Activated CD8-positive, alpha-beta memory T cell treated with anti-CD3 and anti-CD28 coated beads, Interleukin-2, amount 50 U/mL, for 4 hours (primary cell): ENCODE results near the gene ANXA10.
"Not testable (repeated sequence)": the region's sequence is repeated elsewhere in the genome, so short reads cannot be mapped to it uniquely, and the experiment has no call there.

Experiments
- DNase-seq: peaks from one replicate; pipeline ENCODE4 v3.0.0-alpha.2; 2020

Gene ANXA10

DNA sequence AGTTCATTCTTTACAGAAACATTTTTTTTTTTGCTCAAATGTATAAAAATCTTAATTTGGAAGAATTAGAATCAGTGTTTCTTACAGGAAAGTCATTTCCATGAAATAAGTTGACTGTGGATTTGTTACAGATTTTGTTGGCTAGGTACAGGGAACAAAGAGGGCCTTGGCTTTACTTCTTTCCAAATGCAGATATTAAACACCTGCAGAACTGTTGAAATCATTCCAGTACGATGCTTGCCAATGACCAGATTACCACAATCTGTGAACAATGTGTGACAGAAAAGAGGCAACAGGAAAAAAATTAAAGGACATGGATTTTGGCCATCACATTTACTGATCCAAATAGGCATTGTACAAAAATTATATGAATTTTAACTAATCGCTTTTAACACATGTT lies 70.8 kb downstream of the ANXA10 start:
- no peak for DNase-seq

DNA sequence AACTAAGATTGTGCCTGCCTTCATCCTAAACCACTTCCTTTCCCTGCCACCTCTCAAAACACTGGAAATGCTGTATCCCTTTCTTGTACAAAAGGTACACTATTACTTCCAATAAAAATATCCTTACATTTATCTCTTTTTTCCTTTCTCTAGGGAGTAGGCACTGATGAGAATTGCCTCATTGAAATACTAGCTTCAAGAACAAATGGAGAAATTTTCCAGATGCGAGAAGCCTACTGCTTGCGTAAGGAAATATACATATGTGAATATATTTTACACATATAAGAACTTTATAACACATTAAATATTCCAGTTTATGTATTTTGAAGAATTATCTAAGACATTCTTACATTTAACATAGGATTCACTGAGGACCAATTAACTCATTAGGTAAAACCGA lies 71.7 kb downstream of the ANXA10 start:
- no peak for DNase-seq

DNA sequence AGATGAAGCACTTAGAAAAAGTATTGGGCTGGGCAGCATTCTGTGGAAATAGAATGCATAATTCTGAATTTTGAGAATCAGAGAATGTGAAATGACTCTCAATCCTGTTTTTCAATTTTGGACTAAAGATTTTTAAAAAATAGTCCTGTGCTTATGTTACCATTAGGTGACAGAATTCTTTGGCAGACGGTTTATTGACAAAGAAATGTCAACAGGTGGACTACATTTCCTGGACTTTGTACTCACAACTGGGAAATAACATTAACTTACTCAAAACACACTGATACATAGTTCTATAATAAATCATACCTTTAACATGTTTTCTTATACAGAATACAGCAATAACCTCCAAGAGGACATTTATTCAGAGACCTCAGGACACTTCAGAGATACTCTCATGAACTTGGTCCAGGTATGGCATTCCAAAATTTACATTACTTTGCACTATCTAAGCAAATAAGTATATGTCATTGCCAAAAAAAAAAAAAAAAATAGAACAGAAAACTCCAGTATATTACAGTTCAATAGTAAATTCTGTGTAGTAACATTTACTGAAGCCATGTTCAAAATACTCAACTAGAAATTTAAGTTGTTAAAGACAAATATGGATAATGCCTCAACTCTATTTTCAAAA lies 72.7 kb downstream of the ANXA10 start:
- DNase-seq = no peak

DNA sequence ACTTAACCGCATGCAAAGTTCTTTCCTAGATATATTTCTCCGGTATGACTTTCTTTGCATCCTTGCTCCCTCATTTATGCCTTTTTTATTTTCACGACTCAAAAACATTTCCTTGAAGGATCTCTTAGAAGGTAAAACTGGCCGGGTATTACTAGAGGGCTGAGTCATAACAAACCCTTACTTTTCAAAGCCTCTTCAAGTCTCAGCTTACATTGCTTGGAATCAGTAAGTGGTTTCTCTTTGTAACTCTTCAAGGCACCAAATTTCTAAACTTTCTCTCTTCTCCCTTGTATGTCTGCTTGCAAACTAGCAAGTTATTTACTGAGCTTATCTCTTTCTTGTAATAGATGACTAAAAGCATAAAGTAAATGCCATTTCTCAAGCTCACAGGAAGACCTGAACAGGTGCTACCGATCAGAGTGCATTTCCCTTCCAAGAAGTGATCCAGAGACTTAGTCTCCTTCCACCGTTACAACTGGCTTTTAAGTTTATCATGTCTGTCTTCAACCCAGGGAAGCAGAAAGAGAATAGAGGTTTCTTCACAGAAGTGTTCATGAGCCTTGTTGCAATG lies 75.5 kb downstream of the ANXA10 start:
- no peak for DNase-seq

DNA sequence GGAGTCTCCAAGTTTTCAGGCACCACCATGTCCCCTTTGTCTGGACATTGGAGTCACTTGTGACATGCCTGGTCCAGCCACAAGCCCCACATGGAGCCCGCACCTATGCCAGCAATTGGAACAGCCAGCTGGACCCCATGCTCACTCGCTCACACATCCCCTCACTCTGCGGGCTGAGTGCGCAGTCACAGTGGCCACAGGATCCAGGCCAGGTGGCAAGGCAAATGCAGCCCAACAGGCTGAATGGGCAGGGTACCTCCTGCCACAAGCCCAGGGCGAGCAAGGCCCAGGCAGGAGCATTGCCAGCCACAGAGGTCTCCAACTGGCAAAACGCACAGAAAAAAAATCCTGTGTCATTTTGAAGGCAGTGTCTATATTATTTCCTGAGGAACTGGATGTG lies 82.0 kb downstream of the ANXA10 start:
- no peak for DNase-seq

DNA sequence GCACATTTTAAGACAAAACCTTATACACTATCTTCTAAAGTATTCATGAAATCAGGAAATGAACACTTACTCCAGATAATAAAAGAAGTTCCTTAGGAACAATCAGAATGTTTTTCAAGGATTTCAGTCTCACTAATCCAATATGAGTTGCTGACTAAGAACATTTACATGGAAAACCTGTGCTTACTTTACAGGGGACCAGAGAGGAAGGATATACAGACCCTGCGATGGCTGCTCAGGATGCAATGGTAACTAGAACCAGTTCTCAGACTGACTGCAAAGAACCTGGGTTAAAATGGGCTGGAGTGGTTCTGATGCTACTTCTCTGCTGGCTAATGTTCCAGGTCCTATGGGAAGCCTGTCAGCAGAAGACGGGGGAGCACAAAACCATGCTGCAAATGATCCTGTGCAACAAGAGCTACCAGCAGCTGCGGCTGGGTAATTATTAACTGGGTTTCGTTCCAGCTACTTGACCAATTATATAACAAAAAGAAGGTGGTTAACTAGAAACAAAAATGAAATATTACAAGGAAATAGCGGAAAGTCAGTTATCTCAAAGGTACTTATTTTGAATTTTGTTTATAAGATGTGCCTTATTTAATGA lies 85.3 kb downstream of the ANXA10 start:
- no peak for DNase-seq

DNA sequence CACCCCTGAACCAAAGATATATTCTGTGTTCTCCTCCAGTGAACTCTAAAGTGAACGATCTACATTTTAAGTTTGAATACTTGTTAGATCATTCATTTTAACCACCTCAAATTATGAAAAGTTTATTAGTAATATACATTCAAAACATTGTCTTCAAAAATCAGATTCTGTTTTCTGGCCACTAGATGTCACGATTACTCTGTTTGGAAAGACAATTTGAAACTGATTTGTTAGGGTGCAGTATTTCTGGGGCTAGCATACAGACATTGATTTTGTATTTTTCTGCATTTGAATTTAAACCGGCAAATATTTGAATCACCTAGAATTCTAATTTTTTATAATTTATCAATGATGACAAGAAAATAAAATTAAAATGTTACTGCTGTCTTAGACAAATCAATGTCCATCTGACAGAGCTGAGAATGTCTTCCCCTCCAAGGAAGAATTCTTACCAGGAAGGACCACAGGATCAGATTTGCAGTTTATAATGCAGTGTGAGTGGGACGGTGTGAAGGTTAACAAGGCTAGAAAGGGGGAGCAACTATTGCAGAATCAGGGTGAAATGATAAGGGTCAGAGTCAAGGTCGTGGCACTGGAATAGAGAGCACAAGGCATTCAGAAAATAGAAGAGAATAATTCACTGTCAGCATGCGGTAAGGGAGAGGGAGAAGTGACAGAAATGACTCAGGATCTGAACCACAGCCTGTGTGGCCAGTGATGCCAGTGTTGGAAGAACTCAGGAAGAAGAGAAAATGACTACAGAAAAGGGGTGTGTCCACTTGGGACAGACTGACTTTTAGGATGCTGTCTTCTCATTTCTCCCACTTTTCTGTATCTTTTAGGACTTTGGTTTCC lies 91.6 kb downstream of the ANXA10 start:
- no peak for DNase-seq

DNA sequence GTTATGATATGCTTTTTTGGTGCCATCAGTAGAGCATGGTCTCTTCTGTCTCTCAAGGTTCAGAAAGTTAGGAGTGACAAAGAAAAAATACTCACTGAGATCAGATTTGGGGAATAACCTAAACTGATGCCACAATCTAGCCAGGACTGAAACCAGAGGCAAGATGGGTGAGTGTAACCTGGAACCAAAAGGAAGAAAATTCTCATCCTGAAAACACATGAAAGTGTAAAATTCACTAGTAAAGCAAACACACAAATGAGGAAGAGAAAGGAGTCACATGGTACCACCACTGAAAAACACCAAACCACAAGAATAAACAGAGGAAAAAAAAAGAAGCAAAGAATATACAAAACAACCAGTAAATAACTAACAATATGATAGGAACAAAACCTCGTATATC lies 96.4 kb downstream of the ANXA10 start:
- DNase-seq = no peak

DNA sequence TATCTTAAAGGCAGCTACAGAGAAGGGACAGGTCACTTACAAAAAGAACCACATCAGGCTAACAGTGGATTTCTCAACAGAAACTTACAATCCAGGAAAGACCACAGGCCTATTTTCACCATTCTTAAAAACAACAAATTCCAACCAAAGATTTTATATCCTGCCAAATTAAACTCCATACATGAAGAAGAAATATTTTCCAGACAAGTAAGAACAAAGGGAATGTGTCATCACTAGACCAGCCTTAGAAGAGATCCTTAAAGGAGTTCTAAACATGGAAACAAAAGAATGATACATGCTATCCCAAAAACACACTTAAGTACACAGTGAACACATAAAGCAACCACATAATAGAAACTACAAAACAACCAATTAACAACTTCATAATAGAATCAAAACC lies 105.6 kb downstream of the ANXA10 start:
- DNase-seq = no peak

DNA sequence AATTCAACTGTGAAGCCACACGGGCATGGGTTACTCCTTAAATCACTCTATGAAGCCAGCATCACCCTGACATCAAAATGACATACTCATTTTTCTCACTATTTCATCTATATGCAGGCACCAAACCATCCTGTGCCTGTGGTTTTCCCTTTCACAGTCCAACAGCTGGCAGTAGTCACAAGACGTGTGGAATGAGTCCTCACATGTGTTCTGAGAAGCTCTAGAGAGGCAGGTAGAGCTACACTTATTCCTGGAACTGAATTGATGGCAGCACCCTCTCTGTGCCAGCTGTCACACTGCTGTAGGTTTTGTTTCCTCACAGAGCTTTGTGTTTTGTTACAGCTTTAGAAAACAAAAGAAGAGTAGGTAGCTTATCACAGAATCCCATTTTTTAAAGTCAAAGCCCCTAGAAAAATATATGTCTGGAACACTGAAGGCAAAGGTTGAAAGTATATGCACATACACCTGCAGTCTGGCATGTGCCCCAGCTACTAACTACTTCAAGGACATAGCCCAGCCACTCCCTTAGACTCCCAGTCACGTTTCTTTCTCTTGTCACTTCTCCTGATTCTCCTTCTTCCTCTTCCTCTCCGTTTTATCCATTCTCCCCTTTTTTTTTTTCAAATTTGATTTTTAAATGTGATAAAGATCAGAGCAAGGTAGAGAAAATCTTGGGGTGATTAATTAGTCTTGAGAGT lies 107.1 kb downstream of the ANXA10 start:
- no peak for DNase-seq

DNA sequence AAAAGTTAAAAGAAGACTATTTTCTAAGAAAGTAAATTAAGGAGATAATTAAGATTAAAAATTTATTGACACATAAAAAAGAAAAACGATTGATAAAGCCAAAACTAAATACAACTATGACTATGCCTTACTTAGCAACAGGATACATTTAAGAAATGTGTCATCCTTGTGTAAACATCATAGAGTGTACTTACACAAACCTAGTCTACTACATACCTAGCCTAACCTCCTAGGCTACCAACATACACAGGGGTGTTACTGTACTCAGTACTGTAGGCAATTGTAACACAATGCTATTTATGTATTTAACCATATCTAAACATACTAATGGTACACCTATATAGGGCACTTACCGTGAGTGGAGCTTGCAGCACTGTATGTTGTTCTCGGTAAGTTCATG lies 108.3 kb downstream of the ANXA10 start:
- DNase-seq = no peak

DNA sequence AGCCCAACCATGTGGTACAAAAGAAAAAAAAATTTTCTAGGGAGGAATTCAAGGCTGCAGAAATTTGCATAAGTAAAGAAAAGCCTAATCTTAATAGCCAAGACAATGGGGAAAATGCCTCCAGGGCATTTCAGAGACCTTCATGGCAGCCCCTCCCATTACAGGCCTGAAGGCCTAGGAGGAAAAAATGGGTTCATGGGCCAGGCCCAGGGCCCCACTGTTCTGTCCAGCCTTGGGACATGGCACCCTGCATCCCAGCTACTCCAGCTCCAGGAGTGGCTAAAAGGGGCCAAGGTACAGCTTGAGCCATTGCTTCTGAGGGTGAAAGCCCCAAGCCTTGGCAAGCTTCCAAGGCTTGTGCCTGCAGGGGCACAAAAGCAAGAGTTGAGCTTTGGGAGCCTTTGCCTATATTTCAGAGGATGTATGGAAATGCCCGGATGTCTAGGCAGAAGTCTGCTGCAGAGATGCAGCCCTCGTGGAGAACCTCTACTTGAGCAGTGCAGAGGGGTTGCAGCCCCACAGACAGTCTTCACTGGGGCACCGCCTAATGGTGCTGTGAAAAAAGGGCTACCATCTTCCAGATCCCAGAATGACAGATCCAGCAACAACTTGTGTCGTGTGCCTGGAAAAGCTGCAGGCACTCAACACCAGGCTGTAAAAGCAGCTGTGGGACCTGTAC lies 111.0 kb downstream of the ANXA10 start:
- DNase-seq = no peak

DNA sequence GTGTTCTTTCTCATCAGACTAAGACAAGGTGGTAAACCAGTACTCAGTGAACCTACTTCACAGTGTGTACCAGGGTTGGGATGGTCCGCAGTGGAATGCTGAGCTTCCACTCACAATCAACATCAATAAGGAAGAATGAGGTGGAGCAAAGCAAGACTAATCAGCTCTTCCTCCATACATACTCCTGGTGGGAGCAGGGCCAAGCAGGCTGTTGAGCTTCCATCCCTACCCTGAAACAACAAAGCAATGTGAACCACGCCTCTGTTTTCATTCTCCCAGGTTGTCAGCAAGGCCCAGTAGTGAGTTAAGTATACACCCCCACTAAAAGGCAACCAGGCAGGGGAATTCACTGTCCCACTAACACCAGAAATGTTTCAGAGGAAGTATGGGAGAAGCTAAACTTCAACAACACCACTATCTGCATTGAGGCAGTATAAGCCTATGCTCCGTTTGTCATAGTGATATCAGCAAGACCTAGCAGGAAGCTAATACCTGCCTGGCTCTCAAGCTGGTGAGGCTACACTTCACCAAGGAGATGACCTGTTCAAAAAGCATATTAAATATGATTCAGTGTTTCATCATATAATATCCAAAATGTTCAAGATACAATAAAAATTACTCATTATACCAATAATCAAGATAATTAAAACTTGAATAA lies 116.7 kb downstream of the ANXA10 start:
- DNase-seq = no peak

DNA sequence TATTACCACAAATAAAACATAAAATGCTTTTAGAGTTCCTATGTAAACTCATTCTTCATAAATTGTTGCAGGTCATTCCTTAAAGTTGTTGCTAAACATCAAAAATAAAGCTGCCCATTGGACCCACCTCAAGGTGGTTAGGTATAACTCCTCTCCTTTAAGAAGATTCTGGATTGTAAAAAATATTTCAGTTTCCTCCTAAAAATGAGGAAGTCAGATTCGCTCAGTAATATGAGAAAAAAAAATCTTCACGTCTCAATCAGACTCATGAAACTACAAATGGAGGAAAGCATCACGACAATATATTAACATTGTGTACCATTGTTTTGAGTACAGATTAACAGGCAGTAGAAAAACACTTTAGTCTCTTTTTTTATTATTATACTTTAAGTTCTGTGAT lies 120.3 kb downstream of the ANXA10 start:
- DNase-seq = no peak

DNA sequence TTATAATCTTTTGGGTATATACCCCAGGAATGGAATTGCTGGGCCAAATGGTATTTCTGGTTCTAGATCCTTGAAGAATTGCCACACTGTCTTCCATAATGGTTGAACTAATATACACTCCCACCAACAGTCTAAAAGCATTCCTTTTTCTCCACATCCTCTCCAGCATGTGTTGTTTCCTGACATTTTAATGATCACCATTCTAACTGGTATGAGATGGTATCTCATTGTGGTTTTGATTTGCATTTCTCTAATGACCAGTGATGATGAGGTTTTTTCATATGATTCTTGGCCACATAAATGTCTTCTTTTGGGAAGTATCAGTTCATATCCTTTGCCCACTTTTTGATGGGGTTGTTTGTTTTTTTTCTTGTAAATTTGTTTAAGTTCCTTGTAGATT lies 121.2 kb downstream of the ANXA10 start:
- DNase-seq = not testable (repeated sequence)

DNA sequence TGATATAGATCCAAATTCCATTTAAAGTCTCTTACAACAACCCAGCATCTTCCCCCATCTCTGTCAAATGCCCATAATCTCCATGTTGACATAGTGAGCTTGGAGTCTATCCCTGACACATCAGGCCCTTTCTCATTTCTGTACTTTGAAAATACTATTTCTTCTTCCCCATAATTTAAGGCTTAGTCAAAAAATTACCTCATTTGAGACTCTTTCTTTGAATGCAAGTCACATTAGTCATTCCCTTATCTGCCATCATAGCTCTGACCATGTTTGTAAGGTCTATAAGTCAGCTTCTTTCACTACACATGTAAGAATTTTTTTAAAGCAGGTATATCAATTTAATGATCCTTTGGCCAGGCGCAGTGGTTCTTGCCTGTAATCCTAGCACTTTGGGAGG lies 126.3 kb downstream of the ANXA10 start:
- DNase-seq = no peak

DNA sequence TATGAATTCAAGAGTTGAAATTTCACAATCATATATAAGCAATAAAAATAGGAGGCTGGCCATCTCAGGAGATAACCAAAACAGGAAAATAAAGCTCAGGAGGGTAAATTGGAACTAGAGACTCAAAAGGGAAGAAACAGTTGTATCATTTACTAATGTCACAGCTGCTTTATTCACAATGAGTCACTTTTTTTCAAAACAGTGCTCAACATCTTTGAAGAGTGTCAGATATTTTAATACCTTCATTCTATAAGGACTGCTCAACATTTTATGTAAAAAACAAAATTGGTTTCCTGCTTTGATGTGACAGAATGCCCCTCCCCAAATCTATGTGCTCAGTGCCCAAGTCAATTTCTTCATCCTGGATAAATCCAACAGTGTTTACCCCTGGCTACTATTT lies 128.6 kb downstream of the ANXA10 start:
- no peak for DNase-seq

DNA sequence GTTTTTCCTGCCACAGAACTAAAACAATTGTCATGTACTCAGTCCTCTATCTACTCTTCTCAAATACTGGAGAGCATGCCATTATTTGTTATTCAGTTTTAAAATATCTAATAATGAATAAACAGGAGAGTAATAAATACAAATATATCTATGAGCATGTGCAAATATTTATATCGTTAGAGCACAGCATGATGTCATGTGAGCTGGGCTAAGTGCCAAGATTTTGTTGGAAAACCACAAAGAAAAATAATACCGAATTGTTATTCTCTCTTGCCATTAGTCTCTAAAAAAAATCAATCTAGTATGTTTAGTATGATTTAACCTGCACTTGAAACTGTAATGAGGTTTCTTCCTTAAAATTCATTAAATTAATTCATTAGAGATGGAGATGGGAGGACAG lies 129.0 kb downstream of the ANXA10 start:
- no peak for DNase-seq
